HG03378 (cell line): ENCODE measurements around the gene ARHGEF1.

Source experiments
- ATAC-seq: cut with Tn5 transposase; IDR thresholded peaks from one replicate; pipeline ENCODE4 v1.9.1; 2021; ENCODE audit warnings: mild to moderate bottlenecking, moderate library complexity; ENCODE audit not compliant: unreplicated experiment

Gene ARHGEF1

DNA sequence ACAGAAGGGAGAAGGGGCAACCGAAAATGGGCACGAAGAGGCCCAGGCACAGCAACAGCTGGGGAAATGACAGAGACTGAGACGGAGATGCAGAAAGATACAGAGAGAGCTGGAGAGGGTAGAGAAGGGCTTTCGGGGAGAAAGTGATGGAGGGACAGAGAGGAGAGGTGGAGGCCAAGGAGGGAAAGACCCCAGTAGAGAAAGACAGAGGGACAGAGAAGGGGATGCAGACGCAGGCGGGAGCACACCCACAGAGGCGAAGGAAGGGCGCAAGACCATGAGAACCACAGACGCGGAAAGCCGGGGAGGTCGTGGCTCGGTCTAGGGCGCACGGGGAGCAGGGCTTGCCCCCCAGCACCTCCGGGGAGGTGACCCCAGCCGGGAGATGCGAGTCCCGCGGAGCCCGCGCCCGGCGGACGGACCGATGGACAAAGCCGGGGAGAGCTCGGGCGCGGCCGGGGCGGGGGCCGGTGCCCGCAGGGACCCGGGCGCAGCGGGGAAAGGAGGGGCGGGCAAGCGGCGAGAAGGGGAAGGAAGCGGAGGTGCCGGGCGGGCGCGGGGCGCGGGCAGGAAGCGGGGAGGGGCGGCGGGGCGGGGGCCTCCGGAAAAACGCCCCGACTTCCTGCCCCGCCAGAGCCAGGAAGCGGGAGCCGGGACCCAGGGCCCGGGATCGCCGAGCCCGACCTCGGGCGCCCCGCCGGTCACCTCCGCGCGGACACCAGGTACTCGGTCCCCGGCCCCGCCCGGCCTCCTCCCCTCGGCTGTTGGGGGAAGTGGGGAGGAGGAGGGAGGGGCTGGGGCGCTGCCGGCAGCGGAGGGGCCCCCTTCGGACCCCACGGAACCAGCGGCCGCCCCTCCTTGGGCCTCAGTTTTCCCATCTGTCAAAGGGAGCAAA lies at the start of gene ARHGEF1:
Gene ARHGEF1, plus strand, starts transcription at position 617 of the 895 bp plus-strand sequence. CDS start 4,899 bp downstream, outside the sequence.
- ATAC-seq: no peak

GRCh38 chr19:41837981-41838708 lies 44.8 kb upstream of the ARHGEF1 start:
- ATAC-seq: no peak

DNA sequence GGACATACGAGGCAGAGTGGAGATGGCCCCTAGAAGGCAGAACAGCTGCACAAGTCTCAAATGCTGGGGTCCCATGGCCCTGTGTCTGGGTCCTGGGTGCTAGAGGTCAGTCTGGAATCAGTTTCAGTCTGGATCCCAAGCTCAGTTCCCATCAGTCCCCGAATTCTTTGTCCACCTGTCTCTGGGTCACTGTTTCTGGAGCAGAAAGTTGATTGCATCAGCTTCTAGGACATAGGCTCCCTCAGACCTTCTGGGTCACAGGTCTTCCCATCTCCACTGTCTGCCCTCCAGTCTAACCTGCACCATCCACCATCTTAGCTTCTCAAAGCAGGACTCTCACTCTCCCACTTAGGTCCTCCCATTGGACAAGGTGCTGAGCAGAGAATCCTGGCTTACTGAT lies 43.8 kb upstream of the ARHGEF1 start:
- no peak for ATAC-seq

DNA sequence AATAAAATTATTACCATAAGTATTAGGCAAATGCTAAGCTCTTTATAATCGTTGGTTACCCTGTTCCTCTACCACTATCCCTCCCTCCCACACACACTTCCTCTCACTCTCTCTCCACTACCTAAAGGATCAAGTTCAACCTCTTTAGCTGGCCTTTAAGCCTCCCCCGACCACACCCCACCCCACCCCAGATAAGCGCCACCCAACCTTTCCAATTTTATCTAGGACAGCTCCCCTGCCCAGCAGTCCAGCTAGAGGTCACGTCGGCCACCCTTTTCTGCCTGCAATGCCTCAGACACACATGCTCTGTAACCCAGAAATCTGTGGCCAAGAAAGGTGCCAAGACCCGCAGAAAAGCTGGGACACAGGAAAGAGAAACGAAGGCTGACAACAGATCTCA lies 39.6 kb upstream of the ARHGEF1 start:
- ATAC-seq: no peak

- ATAC-seq: no peak
These were observed 38.4 kb upstream of the ARHGEF1 start, which contains the start of gene LYPD4 for GRCh38 chr19:41844601-41845000. LYPD4 (minus strand) TSS chr19:41844683; CDS start chr19:41839285, 5,398 bp downstream.

GRCh38 chr19:41845001-41845050 lies 38.2 kb upstream of the ARHGEF1 start, which contains the start of gene DMRTC2:
DMRTC2 (plus strand) TSS chr19:41845042; CDS start chr19:41847429, 2,387 bp downstream.
- ATAC-seq: no peak

DNA sequence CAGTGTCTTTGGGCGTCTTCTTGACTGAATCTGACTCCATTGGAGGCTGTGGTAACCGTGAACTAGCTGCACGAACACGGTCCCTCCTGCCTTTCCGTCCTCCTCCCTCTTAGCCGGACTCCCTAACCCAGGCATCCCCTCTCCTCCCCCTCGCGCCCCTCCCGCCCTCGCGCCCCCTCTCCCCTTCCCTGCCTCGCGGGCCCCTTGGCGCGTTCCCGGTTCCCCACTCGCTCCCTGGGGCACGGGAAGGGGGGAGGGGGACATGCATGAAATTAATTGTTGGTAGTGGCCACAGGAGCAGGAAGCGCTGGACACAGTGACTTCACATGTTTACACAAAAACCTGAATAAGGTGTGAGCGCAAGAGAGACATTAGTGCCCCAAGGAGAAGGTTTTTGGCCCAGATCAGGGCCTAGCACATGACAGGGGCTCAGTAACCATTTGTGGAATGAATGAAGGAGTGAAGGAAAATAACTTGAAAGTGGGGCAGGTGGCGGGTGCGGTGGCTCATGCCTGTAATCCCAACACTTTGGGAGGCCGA lies 37.9 kb upstream of the ARHGEF1 start:
- no peak for ATAC-seq

GRCh38 chr19:41847351-41848105 lies 35.5 kb upstream of the ARHGEF1 start:
- ATAC-seq: no peak

DNA sequence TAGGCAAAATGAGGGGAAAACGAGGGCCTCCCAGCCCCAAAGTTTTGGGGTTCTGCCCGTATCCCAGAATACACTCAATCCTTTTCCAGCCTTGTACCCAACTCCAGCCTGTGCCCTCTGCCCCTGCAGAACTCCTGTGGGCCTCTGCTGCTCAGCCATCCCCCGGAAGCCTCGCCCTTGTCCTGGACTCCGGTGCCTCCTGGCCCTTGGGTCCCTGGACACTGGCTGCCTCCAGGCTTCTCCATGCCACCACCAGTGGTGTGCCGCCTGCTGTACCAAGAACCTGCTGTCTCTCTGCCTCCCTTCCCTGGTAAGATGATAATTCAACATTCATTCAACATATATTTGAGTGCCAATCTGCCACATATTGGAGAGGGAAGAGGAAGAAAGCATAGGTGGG lies 34.3 kb upstream of the ARHGEF1 start:
- ATAC-seq: no peak

DNA sequence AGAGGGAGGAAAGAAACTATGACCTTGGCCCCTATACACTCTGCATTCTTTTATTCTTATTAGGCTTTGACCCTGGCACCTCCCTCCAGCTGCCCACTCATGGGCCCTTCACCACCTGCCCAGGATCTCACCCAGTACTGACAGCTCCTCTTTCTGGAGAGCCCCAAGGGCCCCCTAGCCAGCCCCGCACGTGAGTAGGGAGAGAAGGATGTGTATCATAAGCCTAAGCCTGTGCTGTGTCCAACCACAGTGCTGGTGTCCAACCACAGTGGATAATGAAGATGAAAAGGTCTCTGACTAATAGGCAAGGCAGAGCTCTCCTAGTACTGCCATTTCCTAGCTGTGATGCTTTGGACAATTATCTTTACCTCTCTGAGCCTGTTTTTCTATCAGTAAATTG lies 33.9 kb upstream of the ARHGEF1 start:
- no peak for ATAC-seq

GRCh38 chr19:41850381-41850780 lies 32.6 kb upstream of the ARHGEF1 start:
- ATAC-seq: no peak

DNA sequence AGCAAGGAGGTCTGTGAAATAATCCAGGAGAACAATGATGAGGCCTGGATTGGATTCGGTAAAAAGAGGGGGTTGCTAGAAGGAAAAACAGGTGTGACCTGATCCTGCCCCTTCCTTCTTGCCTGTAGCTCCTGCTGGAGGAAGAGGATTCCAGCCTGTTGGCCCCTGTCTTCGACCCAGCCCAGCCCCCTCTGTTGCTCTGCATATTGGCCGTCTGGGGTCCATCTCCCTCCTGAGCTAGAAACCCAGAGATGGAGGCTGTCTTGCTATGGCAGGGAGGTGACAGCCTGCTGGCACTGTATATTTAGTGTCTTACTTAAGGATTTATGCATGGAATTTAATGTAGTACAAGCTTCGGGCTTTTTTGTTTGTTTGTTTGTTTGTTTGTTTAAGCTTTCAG lies 31.5 kb upstream of the ARHGEF1 start:
- ATAC-seq: no peak

DNA sequence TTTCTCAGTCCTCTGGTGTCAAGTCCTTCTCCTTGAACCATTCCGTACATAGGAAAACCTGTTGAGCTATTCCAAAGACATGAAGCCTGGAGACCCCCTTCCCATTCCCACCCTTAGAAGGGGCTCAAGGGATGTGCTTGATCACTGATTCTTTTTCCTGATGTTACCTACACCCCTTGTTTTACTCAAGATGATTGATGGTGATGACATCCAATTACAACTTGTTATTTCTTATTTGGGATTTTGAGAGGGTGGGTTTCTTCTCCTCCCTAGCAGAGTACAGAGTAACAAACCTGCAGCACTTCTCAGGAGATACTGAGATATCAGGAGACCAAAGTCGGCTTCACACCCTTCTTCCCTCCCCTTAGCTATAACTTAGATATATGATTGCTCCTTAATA lies 29.6 kb upstream of the ARHGEF1 start:
- ATAC-seq: no peak

GRCh38 chr19:41853768-41854167 lies 29.2 kb upstream of the ARHGEF1 start:
- ATAC-seq: no peak

DNA sequence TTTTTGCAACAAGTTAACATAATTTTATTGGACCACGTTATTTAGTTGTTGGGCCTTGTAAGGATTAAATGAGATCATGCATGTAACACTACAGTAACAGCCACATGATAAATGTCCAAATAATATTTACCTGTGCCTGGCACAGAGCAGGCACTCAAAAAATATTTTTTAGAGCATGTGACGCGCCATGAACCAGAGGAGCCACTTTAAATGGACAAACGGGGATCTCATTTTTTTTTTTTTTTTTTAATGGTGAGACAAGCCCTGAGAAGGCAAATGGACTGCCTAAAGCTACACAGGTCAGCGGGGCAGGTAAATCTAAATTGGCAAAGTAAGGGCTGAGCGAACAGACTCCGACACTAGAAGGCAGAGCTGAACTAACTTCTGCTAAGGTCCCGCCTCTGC lies 23.8 kb upstream of the ARHGEF1 start:
- no peak for ATAC-seq

- peak; percentile 66 for ATAC-seq
These were observed 23.2 kb upstream of the ARHGEF1 start, which contains the start of gene RPS19 for GRCh38 chr19:41859618-41860418. RPS19 (plus strand) TSS chr19:41860255; CDS start chr19:41860775, 520 bp downstream.

- no peak for ATAC-seq
These were observed 22.4 kb upstream of the ARHGEF1 start for GRCh38 chr19:41860419-41861115.

GRCh38 chr19:41861116-41861768 lies 21.7 kb upstream of the ARHGEF1 start:
- no peak for ATAC-seq

GRCh38 chr19:41861846-41862245 lies 21.1 kb upstream of the ARHGEF1 start:
- no peak for ATAC-seq
